H9 (cell line): ENCODE results near the gene GCNT1. TPM values are rescaled to one million over a fixed set of nuclear protein-coding genes. Genes with fewer than 3 reads are reported as not detected.

ENCODE experiments used
- DNase-seq: peaks from one replicate; pipeline ENCODE4 v3.0.0-alpha.2; 2017
- H2AFZ ChIP-seq: one replicate; pipeline ENCODE4 v1.6.1; 2013; ENCODE audit warnings: mild to moderate bottlenecking, low read length, control low read depth, moderate library complexity
- H2AK5ac ChIP-seq: 2 replicates; pipeline ENCODE4 v1.6.1; 2013; ENCODE audit warnings: low read length, control low read depth, mixed read lengths; ENCODE audit not compliant: insufficient read length
- H2BK120ac ChIP-seq: one replicate; pipeline ENCODE4 v1.6.1; 2013; ENCODE audit warnings: low read depth, mild to moderate bottlenecking, low read length, control low read depth, inconsistent platforms; ENCODE audit not compliant: poor library complexity, severe bottlenecking
- H2BK12ac ChIP-seq: 2 replicates; pipeline ENCODE4 v1.6.1; 2013; ENCODE audit warnings: low read length, control low read depth, mixed read lengths, low read depth; ENCODE audit not compliant: insufficient read length
- H2BK15ac ChIP-seq: 2 replicates; pipeline ENCODE4 v1.6.1; 2013; ENCODE audit warnings: low read depth, low read length, control low read depth
- H2BK20ac ChIP-seq: one replicate; pipeline ENCODE4 v1.6.1; 2013; ENCODE audit warnings: low read depth, mild to moderate bottlenecking, low read length, control low read depth, inconsistent platforms; ENCODE audit not compliant: poor library complexity, severe bottlenecking
- H2BK5ac ChIP-seq: 2 replicates; pipeline ENCODE4 v1.6.1; 2013; ENCODE audit warnings: low read length, control low read depth, mixed read lengths; ENCODE audit not compliant: insufficient read length
- H3K14ac ChIP-seq: 2 replicates; pipeline ENCODE4 v1.6.1; 2013; ENCODE audit warnings: low read length, control low read depth; ENCODE audit not compliant: insufficient read depth
- H3K18ac ChIP-seq: 2 replicates; pipeline ENCODE4 v1.6.1; 2013; ENCODE audit warnings: low read depth, mild to moderate bottlenecking, mixed read lengths, low read length, control low read depth; ENCODE audit not compliant: insufficient read length
- H3K23ac ChIP-seq: 2 replicates; pipeline ENCODE4 v1.6.1; 2013; ENCODE audit warnings: low read length, control low read depth, mixed read lengths, low read depth; ENCODE audit not compliant: insufficient read length
- H3K23me2 ChIP-seq: 2 replicates; pipeline ENCODE4 v1.6.1; 2013; ENCODE audit warnings: low read depth, mild to moderate bottlenecking, mixed read lengths, low read length, control low read depth; ENCODE audit not compliant: insufficient read length, poor library complexity, severe bottlenecking
- H3K27ac ChIP-seq: 2 replicates; pipeline ENCODE4 v1.5.1; 2013; ENCODE audit warnings: low read length, control low read depth, mixed read lengths, low read depth; ENCODE audit not compliant: insufficient read length
- H3K27me3 ChIP-seq: 2 replicates; pipeline ENCODE4 v1.6.1; 2013; ENCODE audit warnings: low read length, control low read depth, inconsistent platforms; ENCODE audit not compliant: insufficient read depth
- H3K4ac ChIP-seq: 2 replicates; pipeline ENCODE4 v1.6.1; 2013; ENCODE audit warnings: low read depth, mild to moderate bottlenecking, control low read depth, inconsistent platforms, low read length, moderate library complexity
- H3K4me1 ChIP-seq: 2 replicates; pipeline ENCODE4 v1.6.1; 2013; ENCODE audit warnings: low read length, control low read depth, inconsistent platforms; ENCODE audit not compliant: insufficient read depth
- H3K4me2 ChIP-seq: 2 replicates; pipeline ENCODE4 v1.6.1; 2013; ENCODE audit warnings: low read length, control low read depth, mixed read lengths; ENCODE audit not compliant: insufficient read length, insufficient read depth
- H3K56ac ChIP-seq: 2 replicates; pipeline ENCODE4 v1.6.1; 2013; ENCODE audit warnings: low read depth, mild to moderate bottlenecking, mixed read lengths, low read length, control low read depth; ENCODE audit not compliant: insufficient read length
- H3K79me1 ChIP-seq: 2 replicates; pipeline ENCODE4 v1.6.1; 2013; ENCODE audit warnings: low read depth, mild to moderate bottlenecking, moderate library complexity, low read length, control low read depth, inconsistent platforms; ENCODE audit not compliant: insufficient read depth, poor library complexity, severe bottlenecking
- H3K79me2 ChIP-seq: 2 replicates; pipeline ENCODE4 v1.6.1; 2013; ENCODE audit warnings: low read length, control low read depth, inconsistent platforms; ENCODE audit not compliant: insufficient read depth
- H3K9ac ChIP-seq: 2 replicates; pipeline ENCODE4 v1.6.1; 2013; ENCODE audit warnings: low read length, control low read depth, mixed read lengths; ENCODE audit not compliant: insufficient read length; ENCODE audit errors: extremely low read depth
- H3K9me3 ChIP-seq: one replicate; pipeline ENCODE4 v1.6.1; 2013; ENCODE audit warnings: low read depth, low read length, inconsistent platforms; ENCODE audit not compliant: control insufficient read depth
- H3T11ph ChIP-seq: one replicate; pipeline ENCODE4 v1.6.1; 2013; ENCODE audit warnings: mild to moderate bottlenecking, low read length, control low read depth, inconsistent platforms
- H4K20me1 ChIP-seq: one replicate; pipeline ENCODE4 v1.6.1; 2013; ENCODE audit not compliant: control insufficient read depth, insufficient read length, insufficient read depth
- H4K5ac ChIP-seq: 2 replicates; pipeline ENCODE4 v1.6.1; 2013; ENCODE audit warnings: low read depth, mild to moderate bottlenecking, mixed read lengths, low read length, control low read depth; ENCODE audit not compliant: insufficient read length
- H4K8ac ChIP-seq: replicated peaks from 2 replicates; pipeline ENCODE4 v1.6.1; 2013; ENCODE audit warnings: low read length, control low read depth, mixed read lengths, low read depth; ENCODE audit not compliant: insufficient read length
- H4K91ac ChIP-seq: 2 replicates; pipeline ENCODE4 v1.6.1; 2013; ENCODE audit warnings: low read depth, mild to moderate bottlenecking, moderate library complexity, mixed read lengths, low read length, control low read depth; ENCODE audit not compliant: insufficient read length
- H3K27ac Mint-ChIP-seq, 3 experiments: 2 replicates in 2 of 3; 3 replicates in 1 of 3; pipeline ENCODE4 v1.8.0; 2020 to 2021; ENCODE audit warnings: mixed read lengths in 3 of 3, mild to moderate bottlenecking in 1 of 3, moderate library complexity in 1 of 3
- H3K27me3 Mint-ChIP-seq: 2 replicates; pipeline ENCODE4 v1.8.0; 2021; ENCODE audit warnings: low read depth, mild to moderate bottlenecking, moderate library complexity, mixed read lengths
- H3K36me3 Mint-ChIP-seq, 3 experiments: 2 replicates in 2 of 3; 3 replicates in 1 of 3; pipeline ENCODE4 v1.8.0; 2020 to 2021; ENCODE audit warnings: low read depth in 3 of 3, mixed read lengths in 3 of 3; ENCODE audit not compliant: insufficient read depth in 1 of 3
- H3K4me1 Mint-ChIP-seq, 2 experiments: 2 replicates each; pipeline ENCODE4 v1.8.0; 2020; ENCODE audit warnings: mixed read lengths in 2 of 2
- H3K4me3 Mint-ChIP-seq, 2 experiments: 2 replicates in 1 of 2; 3 replicates in 1 of 2; pipeline ENCODE4 v1.8.0; 2020 to 2021; ENCODE audit warnings: mild to moderate bottlenecking in 2 of 2, mixed read lengths in 2 of 2, moderate library complexity in 1 of 2
- H3K9me3 Mint-ChIP-seq, 2 experiments: 2 replicates in 1 of 2; 3 replicates in 1 of 2; pipeline ENCODE4 v1.8.0; 2020; ENCODE audit warnings: mild to moderate bottlenecking in 2 of 2, mixed read lengths in 2 of 2, moderate library complexity in 1 of 2
- WGBS: extraction: QIAGEN DNeasy Blood & Tissue Kit; methylation state at CpG from one replicate; pipeline ENCODE4 v1.1.7; 2013; ENCODE audit warnings: missing lambda C conversion rate, low lambda C conversion rate, mixed read lengths; ENCODE audit not compliant: insufficient read length; ENCODE audit errors: extremely low coverage; 5-methylcytosine and 5-hydroxymethylcytosine counted together
- total RNA-seq: library from RNA; stranded (reverse); gene quantifications from 2 replicates; pipeline ENCODE4 v1.2.1, GENCODE V29; 2021
- TF ChIP-seq, protein P1 (sequence below): fragments of 200-600 bp; sonication (generic); conservative IDR thresholded peaks from 3 replicates; pipeline ENCODE4 v1.8.0; 2021; ENCODE audit warnings: antibody characterized with exemption, mild to moderate bottlenecking

Gene GCNT1
- total RNA-seq, 1 experiment from 2014 or later, result 35.6 TPM

DNA sequence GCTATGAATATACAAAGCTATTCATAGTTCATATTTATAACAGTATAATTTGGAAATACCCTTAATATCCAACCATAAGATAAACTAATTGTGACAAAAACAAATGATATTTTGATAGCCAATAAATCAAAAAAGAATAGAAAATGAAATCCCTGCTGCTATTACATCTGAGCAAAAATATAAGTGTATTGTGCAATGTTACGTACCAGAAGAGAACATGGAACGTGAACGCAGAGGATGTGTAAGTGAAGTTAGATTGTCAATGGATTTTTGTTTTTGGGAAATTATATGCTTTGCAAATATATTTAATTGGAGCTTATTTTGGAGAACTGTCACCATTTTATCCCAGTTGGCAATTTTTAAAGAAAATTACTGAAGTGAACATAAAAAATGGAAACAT lies 15.4 kb downstream of the GCNT1 start:
- DNase-seq, result no peak
- Histone ChIP-seq H4K8ac (no peak overlapping the region), H3K4me1 (no peaks in the 10 kb centered on the region; the same call in 1 of the 2 replicates), H2BK5ac (no peak overlapping the region), H2BK120ac (no peak overlapping the region), H2AFZ (no peak overlapping the region), H3K27ac (no peak overlapping the region), H3K14ac (no peak overlapping the region), H2BK12ac (no peak overlapping the region), H3K4ac (no peak overlapping the region), H2AK5ac (no peak overlapping the region), H2BK20ac (no peak overlapping the region), H2BK15ac (no peak overlapping the region), H3K79me2 (no peaks in the 10 kb centered on the region), H3T11ph (no peak overlapping the region), H3K27me3 (no peaks in the 10 kb centered on the region), H3K9ac (no peak overlapping the region), H4K91ac (no peak overlapping the region), H3K18ac (no peak overlapping the region), H3K23me2 (no peaks in the 10 kb centered on the region), H3K23ac (no peak overlapping the region), H3K4me2 (no peak overlapping the region), H3K9me3 (no peaks in the 10 kb centered on the region), H3K56ac (no peak overlapping the region), H3K79me1 (no peaks in the 10 kb centered on the region), H4K5ac (no peak overlapping the region), H4K20me1 (no peaks in the 10 kb centered on the region)
- H3K27me3 Mint-ChIP-seq, result no peaks in the 10 kb centered on the region
- no peak overlapping the region for H3K27ac Mint-ChIP-seq
- H3K4me1 Mint-ChIP-seq, result peaks cover 48 to 54% of the 10 kb centered on the region in 2 experiments
- H3K36me3 Mint-ChIP-seq, result peaks cover 13 to 30% (median 19%) of the 10 kb centered on the region in 3 experiments
- no peak overlapping the region for H3K4me3 Mint-ChIP-seq
- 100% methylated on average over 1 of the region's 3 CpGs for WGBS
- TF ChIP-seq, protein P1, sequence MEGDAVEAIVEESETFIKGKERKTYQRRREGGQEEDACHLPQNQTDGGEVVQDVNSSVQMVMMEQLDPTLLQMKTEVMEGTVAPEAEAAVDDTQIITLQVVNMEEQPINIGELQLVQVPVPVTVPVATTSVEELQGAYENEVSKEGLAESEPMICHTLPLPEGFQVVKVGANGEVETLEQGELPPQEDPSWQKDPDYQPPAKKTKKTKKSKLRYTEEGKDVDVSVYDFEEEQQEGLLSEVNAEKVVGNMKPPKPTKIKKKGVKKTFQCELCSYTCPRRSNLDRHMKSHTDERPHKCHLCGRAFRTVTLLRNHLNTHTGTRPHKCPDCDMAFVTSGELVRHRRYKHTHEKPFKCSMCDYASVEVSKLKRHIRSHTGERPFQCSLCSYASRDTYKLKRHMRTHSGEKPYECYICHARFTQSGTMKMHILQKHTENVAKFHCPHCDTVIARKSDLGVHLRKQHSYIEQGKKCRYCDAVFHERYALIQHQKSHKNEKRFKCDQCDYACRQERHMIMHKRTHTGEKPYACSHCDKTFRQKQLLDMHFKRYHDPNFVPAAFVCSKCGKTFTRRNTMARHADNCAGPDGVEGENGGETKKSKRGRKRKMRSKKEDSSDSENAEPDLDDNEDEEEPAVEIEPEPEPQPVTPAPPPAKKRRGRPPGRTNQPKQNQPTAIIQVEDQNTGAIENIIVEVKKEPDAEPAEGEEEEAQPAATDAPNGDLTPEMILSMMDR, result no peak
- peaks cover 12 to 14% of the 10 kb centered on the region in 2 experiments for H3K9me3 Mint-ChIP-seq
